ENCODE measurements around the gene OTOG.

OTOG gene

DNA sequence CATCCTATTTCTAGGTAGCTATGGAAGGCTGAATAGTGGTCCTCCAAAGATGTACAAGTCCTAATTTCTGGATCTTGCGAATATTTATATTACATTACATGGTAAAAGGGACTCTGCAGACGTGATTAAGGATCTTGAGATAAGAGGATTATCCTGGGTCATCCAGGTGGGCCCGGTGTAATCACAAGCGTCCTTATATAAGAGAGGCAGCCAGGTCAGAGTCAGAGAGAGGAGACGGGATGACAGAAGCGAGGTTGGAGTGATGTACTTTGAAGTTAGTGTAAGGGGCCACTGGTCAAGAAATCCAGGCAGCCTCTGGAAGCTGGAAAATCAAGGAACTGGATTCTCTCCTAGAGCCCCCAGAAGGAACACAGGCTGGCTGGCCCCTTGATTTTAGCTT is 102.2 kb downstream of the OTOG start:
- H3K4me2 ChIP-seq (ENCODE audit: low read length): no peak overlapping the region

DNA sequence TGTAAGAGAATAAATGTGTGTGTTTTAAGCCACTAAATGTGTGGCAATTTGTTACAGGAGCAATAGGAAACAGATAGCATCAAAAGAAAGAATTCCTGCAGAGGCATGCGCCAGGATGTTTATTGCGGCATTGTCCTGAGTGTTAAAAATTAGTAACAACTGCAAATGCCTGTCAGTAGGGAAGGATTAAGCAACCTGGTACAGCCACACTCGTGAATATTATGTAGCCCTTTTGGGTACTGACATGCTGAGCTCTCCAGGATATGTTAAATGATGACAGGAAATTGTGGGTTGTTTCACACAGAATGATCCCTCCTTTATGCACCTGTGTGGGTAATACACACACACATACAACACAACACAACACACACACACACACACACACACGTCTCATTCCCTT is 102.6 kb downstream of the OTOG start:
- Histone ChIP-seq H3K27me3 (ENCODE audit: control insufficient read depth, low read length) (peaks cover 12% of the 10 kb centered on the region; the same call in 1 of the 2 replicates), H4K20me1 (ENCODE audit: control insufficient read depth, insufficient read depth, low read depth, low read length) (no peaks in the 10 kb centered on the region), H3K4me2 (ENCODE audit: low read length) (no peak overlapping the region), H3F3A (ENCODE audit: control insufficient read depth, insufficient read depth) (no peaks in the 10 kb centered on the region), H3K4me1 (ENCODE audit: control insufficient read depth, low read length) (no peaks in the 10 kb centered on the region), H3K27ac (ENCODE audit: low read depth, low read length) (no peak overlapping the region), H3K79me2 (ENCODE audit: control insufficient read depth, low read length) (no peaks in the 10 kb centered on the region), H3K9me2 (replicated peaks; ENCODE audit: control insufficient read depth, low read length) (no peaks in the 10 kb centered on the region), H3K36me3 (ENCODE audit: control insufficient read depth, low read length) (no peaks in the 10 kb centered on the region), H3K9me3 (ENCODE audit: control insufficient read depth, insufficient read depth, low read length) (no peaks in the 10 kb centered on the region), H3K4me3 (ENCODE audit: low read length) (no peak overlapping the region)
- TF ChIP-seq EZH2phosphoT487 (IDR thresholded peaks at IDR 0.05; ENCODE audit: borderline replicate concordance, low read length): no peak
- TF ChIP-seq, protein P1, sequence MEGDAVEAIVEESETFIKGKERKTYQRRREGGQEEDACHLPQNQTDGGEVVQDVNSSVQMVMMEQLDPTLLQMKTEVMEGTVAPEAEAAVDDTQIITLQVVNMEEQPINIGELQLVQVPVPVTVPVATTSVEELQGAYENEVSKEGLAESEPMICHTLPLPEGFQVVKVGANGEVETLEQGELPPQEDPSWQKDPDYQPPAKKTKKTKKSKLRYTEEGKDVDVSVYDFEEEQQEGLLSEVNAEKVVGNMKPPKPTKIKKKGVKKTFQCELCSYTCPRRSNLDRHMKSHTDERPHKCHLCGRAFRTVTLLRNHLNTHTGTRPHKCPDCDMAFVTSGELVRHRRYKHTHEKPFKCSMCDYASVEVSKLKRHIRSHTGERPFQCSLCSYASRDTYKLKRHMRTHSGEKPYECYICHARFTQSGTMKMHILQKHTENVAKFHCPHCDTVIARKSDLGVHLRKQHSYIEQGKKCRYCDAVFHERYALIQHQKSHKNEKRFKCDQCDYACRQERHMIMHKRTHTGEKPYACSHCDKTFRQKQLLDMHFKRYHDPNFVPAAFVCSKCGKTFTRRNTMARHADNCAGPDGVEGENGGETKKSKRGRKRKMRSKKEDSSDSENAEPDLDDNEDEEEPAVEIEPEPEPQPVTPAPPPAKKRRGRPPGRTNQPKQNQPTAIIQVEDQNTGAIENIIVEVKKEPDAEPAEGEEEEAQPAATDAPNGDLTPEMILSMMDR (IDR thresholded peaks at IDR 0.05; ENCODE audit: low read depth, low read length, poor library complexity, severe bottlenecking): no peak

More for the DNA sequence above, 102.2 kb downstream of the OTOG start:
- Histone ChIP-seq H3K9me3 (ENCODE audit: control insufficient read depth, insufficient read depth, low read length) (no peaks in the 10 kb centered on the region), H3K27me3 (ENCODE audit: control insufficient read depth, low read length) (peaks cover 12% of the 10 kb centered on the region; the same call in 1 of the 2 replicates), H3K4me1 (ENCODE audit: control insufficient read depth, low read length) (no peaks in the 10 kb centered on the region), H4K20me1 (ENCODE audit: control insufficient read depth, insufficient read depth, low read depth, low read length) (no peaks in the 10 kb centered on the region), H3F3A (ENCODE audit: control insufficient read depth, insufficient read depth) (no peaks in the 10 kb centered on the region), H3K27ac (ENCODE audit: low read depth, low read length) (no peak overlapping the region), H3K36me3 (ENCODE audit: control insufficient read depth, low read length) (no peaks in the 10 kb centered on the region), H3K79me2 (ENCODE audit: control insufficient read depth, low read length) (no peaks in the 10 kb centered on the region), H3K9me2 (replicated peaks; ENCODE audit: control insufficient read depth, low read length) (no peaks in the 10 kb centered on the region), H3K4me3 (ENCODE audit: low read length) (no peak overlapping the region)
- TF ChIP-seq, protein P1 (IDR thresholded peaks at IDR 0.05; ENCODE audit: low read depth, low read length, poor library complexity, severe bottlenecking): no peak
- no peak for TF ChIP-seq EZH2phosphoT487 (IDR thresholded peaks at IDR 0.05; ENCODE audit: borderline replicate concordance, low read length)

DNA sequence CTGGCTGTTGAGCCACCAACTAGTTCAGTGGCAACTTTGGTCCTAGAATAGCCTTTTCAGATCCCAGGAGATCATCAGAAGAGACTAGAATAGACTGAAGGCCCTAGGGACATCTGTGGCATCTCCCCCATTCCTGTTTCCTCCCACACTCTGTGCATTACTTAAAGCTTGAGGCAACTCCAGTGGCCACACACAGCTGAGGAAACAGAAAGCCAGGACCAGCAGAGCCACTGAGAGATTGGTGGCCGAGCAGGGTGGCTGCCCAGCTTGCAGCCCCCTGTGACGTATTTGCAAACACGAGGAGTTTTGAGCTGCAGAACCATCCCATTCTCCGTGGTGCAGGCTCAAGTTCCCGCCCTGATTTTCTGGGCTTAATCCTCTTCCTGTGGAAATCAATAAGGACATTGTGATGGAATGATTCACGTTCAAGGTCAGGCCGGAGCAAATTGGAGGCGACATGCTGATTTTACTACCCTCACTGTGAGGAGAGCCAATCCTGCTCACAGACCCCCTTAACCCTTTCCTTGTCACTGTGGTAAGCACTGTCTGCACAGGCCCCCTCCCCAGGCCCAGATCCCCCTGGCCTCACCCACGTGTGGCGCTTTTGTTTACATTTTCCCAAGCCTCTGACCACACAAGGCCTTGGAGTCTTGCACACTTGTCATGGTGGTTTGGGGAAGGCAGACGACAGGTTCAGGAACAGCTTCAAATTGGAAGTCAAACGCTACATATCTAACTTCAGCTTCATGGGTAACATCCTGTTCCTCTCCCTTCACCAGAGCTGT is 103.3 kb downstream of the OTOG start:
- no peak for TF ChIP-seq EZH2phosphoT487 (IDR thresholded peaks at IDR 0.05; ENCODE audit: borderline replicate concordance, low read length)
- TF ChIP-seq, protein P1 (IDR thresholded peaks at IDR 0.05; ENCODE audit: low read depth, low read length, poor library complexity, severe bottlenecking): no peak
- no peaks in the 10 kb centered on the region for H3K4me1 ChIP-seq (ENCODE audit: control insufficient read depth, low read length)
- H3K27me3 ChIP-seq (ENCODE audit: control insufficient read depth, low read length): peaks cover 15% of the 10 kb centered on the region; the same call in 1 of the 2 replicates
- no peak overlapping the region for H3K27ac ChIP-seq (ENCODE audit: low read depth, low read length)
- no peaks in the 10 kb centered on the region for H3F3A ChIP-seq (ENCODE audit: control insufficient read depth, insufficient read depth)
- H3K9me3 ChIP-seq (ENCODE audit: control insufficient read depth, insufficient read depth, low read length): no peaks in the 10 kb centered on the region
- H3K4me2 ChIP-seq (ENCODE audit: low read length): no peak overlapping the region
- no peaks in the 10 kb centered on the region for H4K20me1 ChIP-seq (ENCODE audit: control insufficient read depth, insufficient read depth, low read depth, low read length)
- H3K9me2 ChIP-seq (replicated peaks; ENCODE audit: control insufficient read depth, low read length): no peaks in the 10 kb centered on the region
- H3K79me2 ChIP-seq (ENCODE audit: control insufficient read depth, low read length): no peaks in the 10 kb centered on the region
- no peak overlapping the region for H3K4me3 ChIP-seq (ENCODE audit: low read length)
- no peaks in the 10 kb centered on the region for H3K36me3 ChIP-seq (ENCODE audit: control insufficient read depth, low read length)

All from DOHH2 (cell line).